BJ (cell line): ENCODE measurements around the gene MYH10. TPM values are rescaled to one million over a fixed set of nuclear protein-coding genes. Genes with fewer than 3 reads are reported as not detected.

Experiments
- CTCF ChIA-PET: fragments of 350-600 bp; formaldehyde crosslinking; extraction: SDS; loops from one replicate; lab custom pipeline; 2021; ENCODE audit warnings: antibody characterized with exemption, inconsistent platforms; lab: Yijun Ruan, JAX
- POLR2A ChIA-PET: fragments of 300-600 bp; sonication (Branson Sonifier 250); formaldehyde crosslinking; extraction: SDS; loops from one replicate; lab custom pipeline; 2021; ENCODE audit warnings: antibody characterized with exemption; lab: Charles Lee
- DNase-seq: peaks from one replicate; pipeline ENCODE4 v3.0.0-alpha.2; 2011; ENCODE audit warnings: low read depth
- H3K27me3 ChIP-seq: 2 replicates; pipeline ENCODE4 v1.6.0; 2011; ENCODE audit warnings: low read length; ENCODE audit not compliant: control insufficient read depth, insufficient read depth
- H3K36me3 ChIP-seq: 2 replicates; pipeline ENCODE4 v1.5.1; 2011; ENCODE audit warnings: low read length; ENCODE audit not compliant: control insufficient read depth, insufficient read depth
- H3K4me3 ChIP-seq: 2 replicates; pipeline ENCODE4 v1.5.1; 2011; ENCODE audit warnings: low read depth, mild to moderate bottlenecking, control low read depth, low read length
- polyA plus RNA-seq: library from polyadenylated mRNA; depleted of rRNA; stranded (reverse); fragments of >200 nt; gene quantifications from 2 replicates; pipeline ENCODE4 v1.2.3, GENCODE V29; 2011
- TF ChIP-seq, protein P1 (sequence below): IDR thresholded peaks from 2 replicates; pipeline ENCODE4 v1.5.1; 2011; ENCODE audit warnings: low read depth, mild to moderate bottlenecking, control low read depth, inconsistent platforms, low read length, moderate library complexity; ENCODE audit not compliant: insufficient read depth

MYH10 gene
- polyA plus RNA-seq, 1 experiment, result 62.1 TPM

- H3K4me3 ChIP-seq, result no peak overlapping the region
- CTCF ChIA-PET, result interaction anchor here (1.0 to 1.1 kb wide), 2 partner anchors 11 to 87 kb away, joined by 3 read pairs; no protein-coding TSS in a partner anchor
- peaks cover 5% of the 10 kb centered on the region for H3K27me3 ChIP-seq
- POLR2A ChIA-PET, result no interaction called here
- no peak for DNase-seq
- TF ChIP-seq, protein P1, sequence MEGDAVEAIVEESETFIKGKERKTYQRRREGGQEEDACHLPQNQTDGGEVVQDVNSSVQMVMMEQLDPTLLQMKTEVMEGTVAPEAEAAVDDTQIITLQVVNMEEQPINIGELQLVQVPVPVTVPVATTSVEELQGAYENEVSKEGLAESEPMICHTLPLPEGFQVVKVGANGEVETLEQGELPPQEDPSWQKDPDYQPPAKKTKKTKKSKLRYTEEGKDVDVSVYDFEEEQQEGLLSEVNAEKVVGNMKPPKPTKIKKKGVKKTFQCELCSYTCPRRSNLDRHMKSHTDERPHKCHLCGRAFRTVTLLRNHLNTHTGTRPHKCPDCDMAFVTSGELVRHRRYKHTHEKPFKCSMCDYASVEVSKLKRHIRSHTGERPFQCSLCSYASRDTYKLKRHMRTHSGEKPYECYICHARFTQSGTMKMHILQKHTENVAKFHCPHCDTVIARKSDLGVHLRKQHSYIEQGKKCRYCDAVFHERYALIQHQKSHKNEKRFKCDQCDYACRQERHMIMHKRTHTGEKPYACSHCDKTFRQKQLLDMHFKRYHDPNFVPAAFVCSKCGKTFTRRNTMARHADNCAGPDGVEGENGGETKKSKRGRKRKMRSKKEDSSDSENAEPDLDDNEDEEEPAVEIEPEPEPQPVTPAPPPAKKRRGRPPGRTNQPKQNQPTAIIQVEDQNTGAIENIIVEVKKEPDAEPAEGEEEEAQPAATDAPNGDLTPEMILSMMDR, result no peak
- no peaks in the 10 kb centered on the region for H3K36me3 ChIP-seq
Measured at GRCh38 chr17:8658810-8659209, 28.3 kb upstream of the MYH10 start.

DNA sequence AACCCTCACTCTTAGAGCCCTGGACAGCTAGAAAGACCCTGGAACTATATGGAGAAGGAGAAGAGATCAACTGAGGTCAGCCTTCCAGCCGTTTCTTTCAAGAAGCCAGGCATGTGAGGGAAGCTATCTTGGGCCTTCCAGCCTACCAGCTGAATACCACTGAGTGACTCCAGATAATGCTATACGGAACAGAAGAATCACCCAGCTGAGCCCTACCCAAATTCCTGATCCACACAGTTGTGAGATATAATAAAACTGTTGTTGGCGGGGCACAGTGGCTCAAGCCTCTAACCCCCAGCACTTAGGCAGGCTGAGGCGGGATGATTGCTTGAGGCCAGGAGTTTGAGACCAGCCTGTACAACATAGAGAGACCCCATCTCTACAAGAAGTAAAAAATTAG, 26.2 kb upstream of the MYH10 start:
- CTCF ChIA-PET, result no interaction called here
- no peak overlapping the region for H3K4me3 ChIP-seq
- POLR2A ChIA-PET, result no interaction called here
- H3K36me3 ChIP-seq, result no peaks in the 10 kb centered on the region
- H3K27me3 ChIP-seq, result peaks cover 5% of the 10 kb centered on the region
- DNase-seq, result no peak
- TF ChIP-seq, protein P1, result no peak

- H3K4me3 ChIP-seq, result no peak overlapping the region
- H3K27me3 ChIP-seq, result peaks cover 5% of the 10 kb centered on the region
- no peaks in the 10 kb centered on the region for H3K36me3 ChIP-seq
- ChIA-PET CTCF (no interaction called here), POLR2A (no interaction called here)
- DNase-seq, result no peak
- TF ChIP-seq, protein P1, result no peak
Measured at GRCh38 chr17:8654822-8655221, 24.3 kb upstream of the MYH10 start.

DNA sequence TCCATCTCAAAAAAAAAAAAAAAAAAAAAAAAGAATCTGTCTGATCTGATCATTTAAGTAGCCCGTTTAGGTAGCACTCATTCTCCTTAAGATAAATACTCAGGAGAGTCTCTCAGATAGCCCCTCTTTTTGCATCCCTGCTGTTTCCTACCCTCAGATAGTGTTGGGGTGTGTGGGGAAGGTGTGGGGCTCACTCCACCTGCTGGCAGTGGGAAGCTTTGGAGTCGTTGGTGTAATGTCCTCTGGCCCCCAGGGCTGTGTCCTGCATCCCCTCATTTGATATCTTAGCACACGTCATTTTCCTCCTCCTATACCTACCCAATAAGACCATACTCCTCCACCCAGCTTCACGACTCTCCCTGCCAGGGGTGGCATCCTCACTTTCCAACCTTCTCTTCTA, 20.5 kb upstream of the MYH10 start:
- H3K4me3 ChIP-seq, result no peak overlapping the region
- ChIA-PET POLR2A (no interaction called here), CTCF (interaction anchor here (1.0 kb wide), 1 partner anchor 10 kb away, joined by 5 read pairs; no protein-coding TSS in a partner anchor)

DNA sequence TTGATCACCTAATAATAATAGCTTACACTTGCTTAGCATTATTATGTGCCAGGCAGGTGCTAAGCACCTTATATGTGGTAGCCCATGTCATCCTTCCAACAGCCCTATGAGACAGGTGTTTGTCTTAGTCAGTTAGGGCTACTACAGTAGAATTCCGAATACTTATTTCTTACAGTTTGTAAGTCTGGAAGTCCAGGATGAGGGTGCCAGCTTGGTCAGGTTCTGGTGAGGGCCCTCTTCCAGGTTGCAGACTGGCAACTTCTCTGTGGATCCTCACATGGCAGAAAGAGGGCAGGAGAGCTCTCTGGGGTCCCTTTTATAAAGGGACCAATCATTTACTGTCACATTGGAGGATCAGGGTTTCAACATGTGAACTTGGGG, 19.6 kb upstream of the MYH10 start:
- Histone ChIP-seq H3K36me3 (no peaks in the 10 kb centered on the region), H3K27me3 (no peaks in the 10 kb centered on the region), H3K4me3 (no peak overlapping the region)
- DNase-seq, result no peak
- POLR2A ChIA-PET, result no interaction called here
- CTCF ChIA-PET, result interaction anchor here (0.6 to 2.9 kb wide), 4 partner anchors 11 to 152 kb away, joined by 3 to 8 read pairs (median 4); no protein-coding TSS in a partner anchor
- TF ChIP-seq, protein P1, result no peak

More for the DNA sequence above, 20.5 kb upstream of the MYH10 start:
- DNase-seq, result no peak
- Histone ChIP-seq H3K27me3 (no peaks in the 10 kb centered on the region), H3K36me3 (no peaks in the 10 kb centered on the region)
- TF ChIP-seq, protein P1, result 0 out of 2 replicates have a peak, but pooled peaks have one; percentile 13
